ENCODE results near the gene DNAJC22.
"Not testable (repeated sequence)": the region's sequence is repeated elsewhere in the genome, so short reads cannot be mapped to it uniquely, and the experiment has no call there.

DNAJC22 gene

GRCh38 chr12:49346659-49347310 is at the start of gene DNAJC22:
Gene DNAJC22 (plus strand): TSS chr12:49346888. CDS start chr12:49348873, 1,985 bp downstream.
- DNase-seq = peak; percentile 49

- no peak for DNase-seq
Observed at GRCh38 chr12:49297695-49298060, 49.0 kb upstream of the DNAJC22 start.

- no peak for DNase-seq
Observed at GRCh38 chr12:49298160-49298559, 48.5 kb upstream of the DNAJC22 start.

- no peak for DNase-seq
Observed at GRCh38 chr12:49301760-49302159, 44.9 kb upstream of the DNAJC22 start.

DNA sequence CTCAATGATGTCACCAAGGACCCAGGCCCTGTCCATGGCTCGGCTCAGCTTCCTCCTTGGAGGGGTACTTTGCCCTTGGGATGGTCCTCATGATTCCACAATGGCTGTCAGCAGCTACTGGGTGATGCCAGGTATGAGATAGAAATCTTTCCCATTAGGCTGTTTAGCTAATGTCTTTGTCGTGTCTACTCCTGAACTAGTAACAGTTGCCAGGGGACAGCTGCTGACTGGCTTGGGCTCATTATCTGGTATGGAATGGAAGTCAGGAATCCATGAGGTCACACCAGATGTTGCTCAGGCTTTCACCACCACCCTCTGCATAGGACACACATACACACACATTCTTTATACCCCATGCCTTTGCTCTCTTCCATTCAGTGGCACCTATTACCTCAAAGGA is 42.5 kb upstream of the DNAJC22 start:
- no peak for DNase-seq

GRCh38 chr12:49305762-49306510 is 40.8 kb upstream of the DNAJC22 start:
- no peak for DNase-seq

DNA sequence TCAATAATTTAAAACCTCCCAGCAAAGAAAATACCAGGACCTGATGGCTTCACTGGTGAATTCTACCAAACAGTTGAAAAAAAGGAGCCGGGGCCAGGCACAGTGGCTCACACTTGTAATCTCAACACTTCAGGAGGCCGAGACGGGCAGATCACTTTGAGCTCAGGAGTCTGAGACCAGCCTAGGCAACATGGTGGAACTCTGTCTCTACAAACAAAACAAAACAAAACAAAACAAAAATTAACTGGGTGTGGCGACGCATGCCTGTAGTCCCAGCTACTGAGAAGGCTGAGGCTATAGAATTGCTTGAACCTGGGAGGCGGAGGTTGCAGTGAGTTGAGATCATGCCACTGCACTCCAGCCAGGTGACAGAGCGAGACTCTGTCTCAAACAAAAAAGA is 37.3 kb upstream of the DNAJC22 start:
- DNase-seq = no peak

GRCh38 chr12:49310451-49311000 is 36.2 kb upstream of the DNAJC22 start:
- DNase-seq = not testable (repeated sequence)

- no peak for DNase-seq
Observed at GRCh38 chr12:49314811-49315210, 31.9 kb upstream of the DNAJC22 start.

GRCh38 chr12:49317118-49317517 is 29.6 kb upstream of the DNAJC22 start:
- not testable (repeated sequence) for DNase-seq

DNA sequence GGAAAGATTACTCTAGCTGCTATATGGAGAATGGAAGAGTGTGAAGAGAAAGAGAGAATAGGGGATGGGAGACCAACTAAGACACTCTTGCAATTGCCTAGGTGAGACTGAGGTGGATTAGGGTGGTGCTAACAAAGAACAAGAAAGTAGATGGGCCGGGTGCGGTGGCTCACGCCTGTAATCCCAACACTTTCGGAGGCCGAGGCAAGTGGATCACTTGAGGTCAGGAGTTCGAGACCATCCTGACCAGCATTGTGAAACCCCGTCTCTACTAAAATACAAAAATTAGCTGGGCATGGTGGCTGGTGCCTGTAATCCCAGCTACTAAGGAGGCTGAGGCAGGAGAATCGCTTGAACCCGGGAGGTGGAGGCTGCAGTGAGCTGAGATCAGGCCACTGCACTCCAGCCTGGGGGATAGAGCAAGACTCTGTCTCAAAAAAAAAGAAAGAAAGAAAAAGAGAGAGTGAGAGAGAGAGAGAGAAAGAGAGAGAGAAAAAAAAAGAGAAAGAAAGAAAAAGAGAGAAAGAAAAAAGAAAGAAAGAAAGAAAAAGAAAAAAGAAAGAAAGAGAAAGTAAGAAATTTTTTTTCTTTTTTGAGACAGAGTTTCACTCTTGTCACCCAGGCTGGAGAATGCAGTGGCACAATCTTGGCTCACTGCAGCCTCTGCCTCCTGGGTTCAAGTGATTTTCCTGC is 26.1 kb upstream of the DNAJC22 start:
- not testable (repeated sequence) for DNase-seq

DNA sequence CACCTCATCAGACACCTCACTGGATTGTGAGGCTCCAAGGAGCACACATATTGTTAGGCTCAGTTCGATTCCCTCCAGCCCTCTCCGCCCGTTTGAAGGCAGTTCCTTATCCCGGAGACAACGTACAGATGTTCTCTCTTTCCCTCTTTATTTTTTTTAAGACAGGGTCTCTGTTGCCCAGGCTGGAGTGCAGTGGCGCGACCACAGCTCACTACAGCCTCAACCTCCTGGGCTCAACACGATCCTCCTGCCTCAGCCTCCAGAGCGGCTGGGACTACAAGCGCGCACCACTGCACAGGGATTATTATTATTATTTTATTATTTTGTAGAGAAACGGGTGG is 24.4 kb upstream of the DNAJC22 start:
- no peak for DNase-seq

- peak; percentile 97 for DNase-seq
Observed at GRCh38 chr12:49322708-49323523, 23.8 kb upstream of the DNAJC22 start, which contains the start of gene TROAP. Gene TROAP (plus strand): TSS chr12:49323255. CDS start chr12:49323609, 354 bp downstream.

- no peak for DNase-seq
Observed at GRCh38 chr12:49323524-49324097, 23.1 kb upstream of the DNAJC22 start.

GRCh38 chr12:49325606-49326005 is 21.1 kb upstream of the DNAJC22 start:
- no peak for DNase-seq

DNA sequence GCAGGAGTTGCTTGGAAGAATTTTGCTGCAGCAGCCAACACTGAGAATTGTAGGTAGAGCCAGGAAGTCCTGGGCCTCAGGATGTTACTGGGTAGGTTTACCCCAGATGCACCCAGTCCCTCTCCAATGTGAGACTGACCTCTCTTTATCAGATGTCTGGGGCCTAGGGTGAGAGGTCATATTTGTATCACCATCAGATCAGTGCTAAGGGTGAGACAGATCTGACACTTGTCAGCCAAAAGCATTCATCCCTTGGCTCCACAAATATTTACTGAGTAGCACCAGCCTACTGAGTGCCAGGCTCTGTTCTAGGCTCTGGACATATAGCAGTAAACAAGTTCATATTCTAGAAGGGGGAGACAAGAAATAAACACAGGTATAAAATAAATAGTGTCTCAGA is 19.3 kb upstream of the DNAJC22 start:
- no peak for DNase-seq

DNA sequence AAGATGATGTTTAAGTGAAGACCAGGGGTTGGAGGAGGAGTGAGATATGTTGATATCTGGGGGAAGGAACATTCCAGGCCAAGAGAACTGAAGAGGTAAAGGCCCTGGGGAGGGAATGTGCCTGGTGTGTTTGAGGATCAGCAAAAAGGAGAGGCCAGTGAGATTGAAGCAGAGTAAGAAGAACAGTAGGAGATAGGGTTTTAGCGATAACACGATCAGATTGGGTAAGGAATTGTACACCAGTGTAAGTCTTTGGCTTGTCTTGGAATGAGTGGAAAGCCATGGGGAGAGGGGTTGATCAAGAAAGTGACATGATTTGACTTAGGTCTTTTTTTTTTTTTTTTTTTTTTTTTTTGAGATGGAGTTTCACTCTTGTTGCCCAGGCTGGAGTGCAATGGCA is 18.8 kb upstream of the DNAJC22 start:
- no peak for DNase-seq

DNA sequence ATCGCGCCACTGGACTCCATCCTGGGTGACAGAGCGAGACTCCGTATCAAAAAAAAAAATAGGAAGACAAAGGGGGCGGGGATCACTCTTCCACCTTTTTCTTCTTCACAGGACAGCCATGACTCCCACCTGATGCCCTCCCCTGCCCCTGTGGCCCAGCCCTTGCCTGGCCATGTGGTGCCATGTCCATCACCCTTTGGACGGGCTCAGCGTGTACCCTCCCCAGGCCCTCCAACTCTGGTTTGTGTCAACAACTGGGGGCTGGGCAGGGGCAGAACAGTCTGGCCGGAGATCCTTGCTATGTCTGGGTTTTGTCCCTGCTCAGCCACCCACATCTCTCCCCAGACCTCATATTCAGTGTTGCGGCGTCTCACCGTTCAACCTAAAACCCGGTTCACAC is 17.9 kb upstream of the DNAJC22 start:
- no peak for DNase-seq

DNA sequence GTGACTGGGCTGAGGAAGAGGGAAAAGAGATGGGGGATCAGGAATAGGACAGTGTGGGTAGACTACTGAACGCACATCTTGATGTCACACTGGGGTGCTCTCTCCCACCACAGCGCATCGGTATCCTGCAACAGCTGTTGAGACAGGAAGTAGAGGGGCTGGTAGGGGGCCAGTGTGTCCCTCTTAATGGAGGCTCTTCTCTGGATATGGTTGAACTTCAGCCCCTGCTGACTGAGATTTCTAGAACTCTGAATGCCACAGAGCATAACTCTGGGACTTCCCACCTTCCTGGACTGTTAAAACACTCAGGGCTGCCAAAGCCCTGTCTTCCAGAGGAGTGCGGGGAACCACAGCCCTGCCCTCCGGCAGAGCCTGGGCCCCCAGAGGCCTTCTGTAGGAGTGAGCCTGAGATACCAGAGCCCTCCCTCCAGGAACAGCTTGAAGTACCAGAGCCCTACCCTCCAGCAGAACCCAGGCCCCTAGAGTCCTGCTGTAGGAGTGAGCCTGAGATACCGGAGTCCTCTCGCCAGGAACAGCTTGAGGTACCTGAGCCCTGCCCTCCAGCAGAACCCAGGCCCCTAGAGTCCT is 16.6 kb upstream of the DNAJC22 start:
- no peak for DNase-seq

GRCh38 chr12:49330631-49331379 is 15.9 kb upstream of the DNAJC22 start:
- DNase-seq = no peak

Measured in 8988T (cell line).